ENCODE measurements around the gene FAM184B. TPM values are rescaled to one million over a fixed set of nuclear protein-coding genes. Genes with fewer than 3 reads are reported as not detected.

Gene FAM184B
- total and polyA plus RNA-seq, 10 donors, result 0.03 to 0.04 (median 0.03) TPM; not detected in 7

DNA sequence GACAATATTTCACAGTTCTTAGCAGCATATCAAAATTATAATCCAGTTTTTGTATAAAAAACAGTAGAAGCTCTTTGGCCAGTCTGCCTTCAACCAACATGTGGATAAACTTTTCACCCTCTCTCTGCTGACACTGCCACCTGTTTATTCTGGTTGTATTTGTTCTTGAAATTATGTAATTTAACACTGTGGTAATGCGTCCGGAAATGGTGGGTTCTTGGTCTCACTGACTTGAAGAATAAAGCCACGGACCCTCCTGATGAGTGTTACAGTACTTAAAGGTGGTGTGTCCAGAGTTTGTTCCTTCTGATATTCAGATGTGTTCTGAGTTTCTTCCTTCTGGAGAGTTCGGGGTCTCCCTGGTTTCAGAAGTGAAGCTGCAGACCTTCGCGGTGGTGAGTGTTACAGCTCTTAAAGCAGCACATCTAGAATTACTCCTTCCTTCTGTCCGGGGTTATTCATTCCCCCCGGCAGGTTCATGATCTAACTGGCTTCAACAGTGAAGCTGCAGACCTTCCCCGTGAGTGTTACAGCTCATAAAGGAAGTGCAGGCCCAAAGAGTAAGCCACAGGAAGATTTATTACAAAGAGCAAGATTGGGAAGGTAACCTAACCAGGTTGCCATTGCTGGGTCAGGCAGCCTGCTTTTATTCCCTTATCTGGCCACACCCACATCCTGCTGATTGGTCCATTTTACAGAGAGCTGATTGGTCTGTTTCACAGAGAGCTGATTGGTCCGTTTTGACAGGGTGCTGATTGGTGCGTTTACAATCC lies 15.7 kb downstream of the FAM184B start:
- no peaks in the 10 kb centered on the region for H3K36me3 ChIP-seq
- no peak for DNase-seq
- intact Hi-C loops (cut with DNase I; ENCODE audit: low total_unique reads), result no loop called here
- TF ChIP-seq CTCF (IDR thresholded peaks at IDR 0.05 in 8 of 11, conservative IDR thresholded peaks at IDR 0.05 in 3 of 11), result no peak
- TF ChIP-seq POLR2AphosphoS5 (IDR thresholded peaks at IDR 0.05), result no peak
- no peak for TF ChIP-seq POLR2A (IDR thresholded peaks at IDR 0.05)
- peaks cover 0 to 4% (median 0%) of the 10 kb centered on the region in 7 donors for H3K27me3 ChIP-seq (replicated peaks in 1 of 7)
- no peak overlapping the region for H3K27ac ChIP-seq
- WGBS, 5 donors, result 40 to 65% (median 47%) methylated on average over 11 of the region's 11 CpGs
- H3K4me1 ChIP-seq, result no peaks in the 10 kb centered on the region
- no peak overlapping the region for H3K4me3 ChIP-seq
- peaks cover 0 to 14% (median 3%) of the 10 kb centered on the region in 8 donors for H3K9me3 ChIP-seq

DNA sequence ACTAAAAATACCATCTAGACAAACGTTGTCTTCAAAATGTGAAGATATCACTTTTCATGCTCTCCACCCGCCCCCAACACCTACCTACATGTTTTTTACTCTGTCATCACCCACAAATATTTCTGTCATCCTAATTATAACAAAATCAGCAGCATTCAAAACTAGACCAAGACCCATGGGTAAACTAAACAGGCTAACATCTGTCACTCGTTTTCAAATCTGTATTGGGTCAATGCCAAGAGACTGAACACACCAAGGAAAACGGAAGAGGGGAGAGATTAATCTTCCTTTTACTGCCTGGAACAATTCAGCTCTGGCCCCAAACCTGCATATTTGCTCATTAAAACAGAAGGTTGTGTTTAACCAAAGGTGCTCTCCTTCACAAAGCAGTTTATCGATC lies 17.5 kb downstream of the FAM184B start:
- WGBS, 5 donors, result 53 to 74% (median 55%) methylated on average over 5 of the region's 5 CpGs
- no peaks in the 10 kb centered on the region for H3K36me3 ChIP-seq
- no peak for DNase-seq
- intact Hi-C loops (cut with DNase I; ENCODE audit: low total_unique reads), result no loop called here
- TF ChIP-seq POLR2AphosphoS5 (IDR thresholded peaks at IDR 0.05) (no peak), POLR2A (IDR thresholded peaks at IDR 0.05) (no peak), CTCF (IDR thresholded peaks at IDR 0.05 in 8 of 11, conservative IDR thresholded peaks at IDR 0.05 in 3 of 11) (no peak)
- H3K27ac ChIP-seq, result no peak overlapping the region
- no peak overlapping the region for H3K4me3 ChIP-seq
- H3K27me3 ChIP-seq (replicated peaks in 1 of 7), result peaks cover 0 to 4% (median 0%) of the 10 kb centered on the region in 7 donors
- no peaks in the 10 kb centered on the region for H3K4me1 ChIP-seq
- peaks cover 0 to 14% (median 3%) of the 10 kb centered on the region in 8 donors for H3K9me3 ChIP-seq

DNA sequence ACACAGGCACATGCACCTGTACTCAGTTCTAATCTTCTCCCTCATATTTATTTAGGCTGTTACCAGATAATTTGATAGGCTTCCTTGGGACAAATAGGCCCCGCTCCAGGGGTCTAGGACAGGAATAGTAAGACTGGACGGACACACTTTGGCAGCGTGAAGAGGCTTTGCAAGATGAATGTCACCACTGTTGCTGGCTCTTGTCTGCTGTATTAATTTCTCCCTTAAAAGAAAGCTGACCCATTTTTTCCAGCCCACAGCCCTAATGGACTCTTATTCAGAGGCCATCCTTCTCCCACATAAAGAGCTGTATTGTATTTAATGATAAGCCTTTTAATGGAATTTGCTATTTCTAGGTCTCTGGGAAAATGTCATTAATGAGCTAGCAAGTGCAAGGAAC lies 18.0 kb downstream of the FAM184B start:
- WGBS, 5 donors, result 91 to 100% (median 93%) methylated on average over 3 of the region's 3 CpGs
- H3K4me3 ChIP-seq, result no peak overlapping the region
- peaks cover 0 to 14% (median 3%) of the 10 kb centered on the region in 8 donors for H3K9me3 ChIP-seq
- no peak for TF ChIP-seq CTCF (IDR thresholded peaks at IDR 0.05 in 8 of 11, conservative IDR thresholded peaks at IDR 0.05 in 3 of 11)
- TF ChIP-seq POLR2AphosphoS5 (IDR thresholded peaks at IDR 0.05), result no peak
- TF ChIP-seq POLR2A (IDR thresholded peaks at IDR 0.05), result no peak
- H3K27me3 ChIP-seq (replicated peaks in 1 of 7), result peaks cover 0 to 4% (median 0%) of the 10 kb centered on the region in 7 donors
- H3K4me1 ChIP-seq, result no peaks in the 10 kb centered on the region
- intact Hi-C loops (cut with DNase I; ENCODE audit: low total_unique reads), result no loop called here
- H3K27ac ChIP-seq, result no peak overlapping the region
- DNase-seq, result no peak
- H3K36me3 ChIP-seq, result no peaks in the 10 kb centered on the region

GRCh38 chr4:17762726-17763125 lies 18.7 kb downstream of the FAM184B start:
- Histone ChIP-seq H3K4me3 (no peak overlapping the region), H3K27ac (no peak overlapping the region), H3K27me3 (replicated peaks in 1 of 7) (no peaks in the 10 kb centered on the region), H3K36me3 (no peaks in the 10 kb centered on the region), H3K4me1 (no peaks in the 10 kb centered on the region), H3K9me3 (peaks cover 0 to 14% (median 3%) of the 10 kb centered on the region in 8 donors)
- 81 to 96% (median 84%) methylated on average over 1 of the region's 1 CpG for WGBS, 5 donors
- intact Hi-C loops (cut with DNase I; ENCODE audit: low total_unique reads), result no loop called here
- no peak for DNase-seq
- TF ChIP-seq POLR2A (IDR thresholded peaks at IDR 0.05), result no peak
- TF ChIP-seq POLR2AphosphoS5 (IDR thresholded peaks at IDR 0.05), result no peak
- no peak for TF ChIP-seq CTCF (IDR thresholded peaks at IDR 0.05 in 8 of 11, conservative IDR thresholded peaks at IDR 0.05 in 3 of 11)

Data from spleen (tissue), 11 donors.